H9 (cell line): ENCODE data around the gene TMTC2. TPM values are rescaled to one million over a fixed set of nuclear protein-coding genes. Genes with fewer than 3 reads are reported as not detected.

Experiments
- DNase-seq: peaks from one replicate; pipeline ENCODE4 v3.0.0-alpha.2; 2017
- H2AFZ ChIP-seq: one replicate; pipeline ENCODE4 v1.6.1; 2013; ENCODE audit warnings: mild to moderate bottlenecking, low read length, control low read depth, moderate library complexity
- H2AK5ac ChIP-seq: 2 replicates; pipeline ENCODE4 v1.6.1; 2013; ENCODE audit warnings: low read length, control low read depth, mixed read lengths; ENCODE audit not compliant: insufficient read length
- H2BK120ac ChIP-seq: one replicate; pipeline ENCODE4 v1.6.1; 2013; ENCODE audit warnings: low read depth, mild to moderate bottlenecking, low read length, control low read depth, inconsistent platforms; ENCODE audit not compliant: poor library complexity, severe bottlenecking
- H2BK12ac ChIP-seq: 2 replicates; pipeline ENCODE4 v1.6.1; 2013; ENCODE audit warnings: low read length, control low read depth, mixed read lengths, low read depth; ENCODE audit not compliant: insufficient read length
- H2BK15ac ChIP-seq: 2 replicates; pipeline ENCODE4 v1.6.1; 2013; ENCODE audit warnings: low read depth, low read length, control low read depth
- H2BK20ac ChIP-seq: one replicate; pipeline ENCODE4 v1.6.1; 2013; ENCODE audit warnings: low read depth, mild to moderate bottlenecking, low read length, control low read depth, inconsistent platforms; ENCODE audit not compliant: poor library complexity, severe bottlenecking
- H2BK5ac ChIP-seq: 2 replicates; pipeline ENCODE4 v1.6.1; 2013; ENCODE audit warnings: low read length, control low read depth, mixed read lengths; ENCODE audit not compliant: insufficient read length
- H3K14ac ChIP-seq: 2 replicates; pipeline ENCODE4 v1.6.1; 2013; ENCODE audit warnings: low read length, control low read depth; ENCODE audit not compliant: insufficient read depth
- H3K18ac ChIP-seq: 2 replicates; pipeline ENCODE4 v1.6.1; 2013; ENCODE audit warnings: low read depth, mild to moderate bottlenecking, mixed read lengths, low read length, control low read depth; ENCODE audit not compliant: insufficient read length
- H3K23ac ChIP-seq: 2 replicates; pipeline ENCODE4 v1.6.1; 2013; ENCODE audit warnings: low read length, control low read depth, mixed read lengths, low read depth; ENCODE audit not compliant: insufficient read length
- H3K23me2 ChIP-seq: 2 replicates; pipeline ENCODE4 v1.6.1; 2013; ENCODE audit warnings: low read depth, mild to moderate bottlenecking, mixed read lengths, low read length, control low read depth; ENCODE audit not compliant: insufficient read length, poor library complexity, severe bottlenecking
- H3K27ac ChIP-seq: 2 replicates; pipeline ENCODE4 v1.5.1; 2013; ENCODE audit warnings: low read length, control low read depth, mixed read lengths, low read depth; ENCODE audit not compliant: insufficient read length
- H3K27me3 ChIP-seq: 2 replicates; pipeline ENCODE4 v1.6.1; 2013; ENCODE audit warnings: low read length, control low read depth, inconsistent platforms; ENCODE audit not compliant: insufficient read depth
- H3K4ac ChIP-seq: 2 replicates; pipeline ENCODE4 v1.6.1; 2013; ENCODE audit warnings: low read depth, mild to moderate bottlenecking, control low read depth, inconsistent platforms, low read length, moderate library complexity
- H3K4me1 ChIP-seq: 2 replicates; pipeline ENCODE4 v1.6.1; 2013; ENCODE audit warnings: low read length, control low read depth, inconsistent platforms; ENCODE audit not compliant: insufficient read depth
- H3K4me2 ChIP-seq: 2 replicates; pipeline ENCODE4 v1.6.1; 2013; ENCODE audit warnings: low read length, control low read depth, mixed read lengths; ENCODE audit not compliant: insufficient read length, insufficient read depth
- H3K56ac ChIP-seq: 2 replicates; pipeline ENCODE4 v1.6.1; 2013; ENCODE audit warnings: low read depth, mild to moderate bottlenecking, mixed read lengths, low read length, control low read depth; ENCODE audit not compliant: insufficient read length
- H3K79me1 ChIP-seq: 2 replicates; pipeline ENCODE4 v1.6.1; 2013; ENCODE audit warnings: low read depth, mild to moderate bottlenecking, moderate library complexity, low read length, control low read depth, inconsistent platforms; ENCODE audit not compliant: insufficient read depth, poor library complexity, severe bottlenecking
- H3K79me2 ChIP-seq: 2 replicates; pipeline ENCODE4 v1.6.1; 2013; ENCODE audit warnings: low read length, control low read depth, inconsistent platforms; ENCODE audit not compliant: insufficient read depth
- H3K9ac ChIP-seq: 2 replicates; pipeline ENCODE4 v1.6.1; 2013; ENCODE audit warnings: low read length, control low read depth, mixed read lengths; ENCODE audit not compliant: insufficient read length; ENCODE audit errors: extremely low read depth
- H3K9me3 ChIP-seq: one replicate; pipeline ENCODE4 v1.6.1; 2013; ENCODE audit warnings: low read depth, low read length, inconsistent platforms; ENCODE audit not compliant: control insufficient read depth
- H3T11ph ChIP-seq: one replicate; pipeline ENCODE4 v1.6.1; 2013; ENCODE audit warnings: mild to moderate bottlenecking, low read length, control low read depth, inconsistent platforms
- H4K20me1 ChIP-seq: one replicate; pipeline ENCODE4 v1.6.1; 2013; ENCODE audit not compliant: control insufficient read depth, insufficient read length, insufficient read depth
- H4K5ac ChIP-seq: 2 replicates; pipeline ENCODE4 v1.6.1; 2013; ENCODE audit warnings: low read depth, mild to moderate bottlenecking, mixed read lengths, low read length, control low read depth; ENCODE audit not compliant: insufficient read length
- H4K8ac ChIP-seq: replicated peaks from 2 replicates; pipeline ENCODE4 v1.6.1; 2013; ENCODE audit warnings: low read length, control low read depth, mixed read lengths, low read depth; ENCODE audit not compliant: insufficient read length
- H4K91ac ChIP-seq: 2 replicates; pipeline ENCODE4 v1.6.1; 2013; ENCODE audit warnings: low read depth, mild to moderate bottlenecking, moderate library complexity, mixed read lengths, low read length, control low read depth; ENCODE audit not compliant: insufficient read length
- H3K27ac Mint-ChIP-seq, 3 experiments: 2 replicates in 2 of 3; 3 replicates in 1 of 3; pipeline ENCODE4 v1.8.0; 2020 to 2021; ENCODE audit warnings: mixed read lengths in 3 of 3, mild to moderate bottlenecking in 1 of 3, moderate library complexity in 1 of 3
- H3K27me3 Mint-ChIP-seq: 2 replicates; pipeline ENCODE4 v1.8.0; 2021; ENCODE audit warnings: low read depth, mild to moderate bottlenecking, moderate library complexity, mixed read lengths
- H3K36me3 Mint-ChIP-seq, 3 experiments: 2 replicates in 2 of 3; 3 replicates in 1 of 3; pipeline ENCODE4 v1.8.0; 2020 to 2021; ENCODE audit warnings: low read depth in 3 of 3, mixed read lengths in 3 of 3; ENCODE audit not compliant: insufficient read depth in 1 of 3
- H3K4me1 Mint-ChIP-seq, 2 experiments: 2 replicates each; pipeline ENCODE4 v1.8.0; 2020; ENCODE audit warnings: mixed read lengths in 2 of 2
- H3K4me3 Mint-ChIP-seq, 2 experiments: 2 replicates in 1 of 2; 3 replicates in 1 of 2; pipeline ENCODE4 v1.8.0; 2020 to 2021; ENCODE audit warnings: mild to moderate bottlenecking in 2 of 2, mixed read lengths in 2 of 2, moderate library complexity in 1 of 2
- H3K9me3 Mint-ChIP-seq, 2 experiments: 2 replicates in 1 of 2; 3 replicates in 1 of 2; pipeline ENCODE4 v1.8.0; 2020; ENCODE audit warnings: mild to moderate bottlenecking in 2 of 2, mixed read lengths in 2 of 2, moderate library complexity in 1 of 2
- CTCF ChIP-seq: fragments of 200-600 bp; sonication (generic); conservative IDR thresholded peaks from 3 replicates; pipeline ENCODE4 v1.8.0; 2021; ENCODE audit warnings: antibody characterized with exemption, mild to moderate bottlenecking
- WGBS: extraction: QIAGEN DNeasy Blood & Tissue Kit; methylation state at CpG from one replicate; pipeline ENCODE4 v1.1.7; 2013; ENCODE audit warnings: missing lambda C conversion rate, low lambda C conversion rate, mixed read lengths; ENCODE audit not compliant: insufficient read length; ENCODE audit errors: extremely low coverage; 5-methylcytosine and 5-hydroxymethylcytosine counted together
- total RNA-seq: library from RNA; stranded (reverse); gene quantifications from 2 replicates; pipeline ENCODE4 v1.2.1, GENCODE V29; 2021

The TMTC2 gene
- total RNA-seq, 1 experiment from 2014 or later: 3.1 TPM

GRCh38 chr12:82780517-82780916 lies 93.8 kb downstream of the TMTC2 start:
- H3K4me1 ChIP-seq: no peaks in the 10 kb centered on the region; the same call in 1 of the 2 replicates
- no peaks in the 10 kb centered on the region for H4K20me1 ChIP-seq
- Mint-ChIP-seq H3K27me3 (no peaks in the 10 kb centered on the region), H3K4me1 (peaks cover 45 to 56% of the 10 kb centered on the region in 2 experiments), H3K36me3 (no peaks in the 10 kb centered on the region), H3K27ac (peak overlapping the region in 1 of 3 experiments; percentile 39; a peak in 1 of 7 replicates), H3K4me3 (no peak overlapping the region), H3K9me3 (no peaks in the 10 kb centered on the region)
- DNase-seq: no peak
- TF ChIP-seq CTCF: no peak
- H3K27me3 ChIP-seq: no peaks in the 10 kb centered on the region
- H3K4me2 ChIP-seq: no peak overlapping the region
- H4K8ac ChIP-seq: no peak overlapping the region
- no peaks in the 10 kb centered on the region for H3K23me2 ChIP-seq
- H3K23ac ChIP-seq: no peak overlapping the region
- no peak overlapping the region for H2BK120ac ChIP-seq
- H3K27ac ChIP-seq: no peak overlapping the region
- no peak overlapping the region for H4K91ac ChIP-seq
- H3K79me2 ChIP-seq: no peaks in the 10 kb centered on the region
- no peak overlapping the region for H3K4ac ChIP-seq
- H3K14ac ChIP-seq: no peak overlapping the region
- H3K79me1 ChIP-seq: no peaks in the 10 kb centered on the region
- no peak overlapping the region for H4K5ac ChIP-seq
- no peak overlapping the region for H3K56ac ChIP-seq
- H2AK5ac ChIP-seq: no peak overlapping the region
- H3T11ph ChIP-seq: no peak overlapping the region
- H3K18ac ChIP-seq: no peak overlapping the region
- H3K9me3 ChIP-seq: no peaks in the 10 kb centered on the region
- H2BK5ac ChIP-seq: no peak overlapping the region
- H3K9ac ChIP-seq: no peak overlapping the region
- H2AFZ ChIP-seq: no peak overlapping the region
- no CpG with 5 or more reads among the region's 4 CpGs for WGBS
- no peak overlapping the region for H2BK15ac ChIP-seq
- no peak overlapping the region for H2BK20ac ChIP-seq
- no peak overlapping the region for H2BK12ac ChIP-seq
